Measurements from ENCODE around the gene PTPN12.

The PTPN12 gene

GRCh38 chr7:77662869-77663268 is 125.8 kb downstream of the PTPN12 start:
- no peak for DNase-seq (ENCODE audit: low read depth in 2 of 2)

DNA sequence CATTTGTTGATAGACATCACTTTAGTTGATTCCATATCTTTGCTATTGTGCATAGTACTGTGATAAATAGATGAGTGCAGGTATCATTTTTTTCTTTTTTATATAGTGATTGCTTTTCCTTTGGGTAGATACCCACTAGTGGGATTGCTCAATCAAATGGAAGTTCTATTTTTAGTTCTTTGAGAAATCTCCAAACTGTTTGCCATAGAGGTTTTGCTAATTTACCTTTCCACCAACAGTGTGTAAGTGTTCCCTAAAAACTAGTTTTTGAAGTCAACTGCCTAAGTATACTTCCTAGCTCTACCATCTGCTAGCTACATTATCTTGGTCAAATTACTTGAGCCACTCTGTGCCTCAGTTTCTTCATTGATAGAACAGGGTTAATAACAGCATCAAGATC is 127.6 kb downstream of the PTPN12 start:
- DNase-seq (ENCODE audit: low read depth in 2 of 2), result no peak

DNA sequence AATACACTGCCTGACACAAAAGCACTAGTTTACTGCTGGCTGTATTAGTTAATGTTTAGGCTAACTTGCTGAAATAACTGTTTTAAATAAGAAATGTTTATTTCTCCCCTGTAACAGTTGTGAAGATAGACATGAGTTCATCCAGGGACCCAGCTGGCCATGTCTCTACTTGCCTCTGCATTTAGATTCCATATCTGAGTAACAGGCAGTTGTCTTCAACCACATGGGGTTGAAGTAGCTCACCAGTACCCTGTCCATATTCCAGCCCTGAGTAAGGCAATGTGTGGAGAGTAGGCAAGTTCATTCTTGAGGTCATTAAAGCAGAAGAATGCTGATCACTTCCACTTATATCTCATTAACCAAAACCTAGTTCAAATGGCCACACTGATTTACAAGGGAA is 128.1 kb downstream of the PTPN12 start:
- no peak for DNase-seq (ENCODE audit: low read depth in 2 of 2)

- no peak for DNase-seq (ENCODE audit: low read depth in 2 of 2)
Measured at GRCh38 chr7:77667459-77668086, 130.5 kb downstream of the PTPN12 start.

GRCh38 chr7:77674878-77675277 is 137.8 kb downstream of the PTPN12 start:
- no peak for DNase-seq (ENCODE audit: low read depth in 2 of 2)

DNA sequence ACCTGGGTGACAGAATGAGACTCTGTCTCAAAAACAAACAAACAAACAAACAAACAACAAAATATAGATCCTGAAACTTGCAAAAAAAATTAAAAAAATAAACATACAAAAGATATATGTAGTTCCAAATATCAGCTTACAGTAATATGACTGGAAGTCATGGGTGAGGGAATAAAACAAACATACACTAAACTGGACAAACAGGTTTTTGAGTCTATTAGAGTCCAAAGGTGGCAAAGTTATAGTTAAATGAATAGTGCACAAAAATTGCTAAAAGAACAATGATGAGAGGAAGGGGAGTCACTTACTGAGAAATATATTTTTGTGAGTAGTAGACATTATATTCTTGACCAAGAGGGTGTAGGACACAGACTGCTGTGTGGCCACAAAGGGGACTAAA is 142.5 kb downstream of the PTPN12 start:
- no peak for DNase-seq (ENCODE audit: low read depth in 2 of 2)

DNA sequence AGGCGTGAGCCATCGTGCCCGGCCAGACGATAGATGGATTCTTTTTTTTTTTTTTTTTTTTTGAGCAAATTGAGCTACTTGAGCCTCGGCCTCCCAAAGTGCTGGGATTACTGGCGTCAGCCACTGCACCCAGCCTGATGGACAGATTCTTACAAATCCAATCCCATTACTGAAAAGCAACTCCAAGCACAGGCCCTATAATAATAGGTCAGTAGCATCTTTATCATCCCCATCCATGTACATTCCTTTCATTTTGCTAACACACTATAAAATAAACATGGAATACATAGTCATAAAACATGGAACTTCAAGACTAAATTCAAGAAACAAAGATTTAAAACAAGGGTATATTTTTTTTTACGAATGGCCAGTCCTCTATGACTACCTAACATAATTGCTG is 143.2 kb downstream of the PTPN12 start:
- no peak for DNase-seq (ENCODE audit: low read depth in 2 of 2)

- no peak for DNase-seq (ENCODE audit: low read depth in 2 of 2)
Measured at GRCh38 chr7:77684030-77684429, 146.9 kb downstream of the PTPN12 start.

- no peak for DNase-seq (ENCODE audit: low read depth in 2 of 2)
Measured at GRCh38 chr7:77685233-77685632, 148.1 kb downstream of the PTPN12 start.

DNA sequence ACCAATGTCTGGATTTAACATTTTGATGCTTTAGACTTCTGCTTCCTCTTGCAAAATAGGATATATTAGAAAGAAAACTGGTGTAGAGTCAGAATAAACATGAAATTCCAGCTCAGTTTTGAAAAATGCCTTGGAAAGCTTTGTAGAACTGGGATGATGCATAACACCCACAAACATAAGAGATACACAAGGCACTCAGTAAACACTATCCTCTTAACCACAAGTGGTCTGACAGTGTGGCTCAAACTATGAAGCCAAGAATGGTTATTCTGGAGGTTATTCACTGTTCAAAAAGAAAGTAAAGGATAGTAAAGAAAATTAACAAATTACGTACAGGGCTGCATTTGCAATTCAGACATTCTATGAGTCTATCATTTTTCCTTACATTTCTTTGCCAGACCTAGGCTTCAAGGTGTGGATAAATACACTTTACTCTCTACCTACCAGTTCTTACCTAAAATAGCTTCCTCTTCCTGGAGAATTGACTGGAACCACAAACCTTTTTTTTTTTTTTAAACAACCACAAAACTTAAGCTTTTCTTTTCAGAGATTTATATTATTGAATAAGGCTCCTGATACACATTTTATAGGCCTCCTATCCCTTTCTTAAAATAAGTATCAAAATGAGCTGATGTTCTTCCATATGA is 150.1 kb downstream of the PTPN12 start:
- DNase-seq (ENCODE audit: low read depth in 2 of 2), result no peak

- no peak for DNase-seq (ENCODE audit: low read depth in 2 of 2)
Measured at GRCh38 chr7:77687747-77688144, 150.7 kb downstream of the PTPN12 start.
